Measurements from ENCODE around the gene CELA2A.
"Not testable (repeated sequence)": the region's sequence is repeated elsewhere in the genome, so short reads cannot be mapped to it uniquely, and the experiment has no call there.

CELA2A gene

DNA sequence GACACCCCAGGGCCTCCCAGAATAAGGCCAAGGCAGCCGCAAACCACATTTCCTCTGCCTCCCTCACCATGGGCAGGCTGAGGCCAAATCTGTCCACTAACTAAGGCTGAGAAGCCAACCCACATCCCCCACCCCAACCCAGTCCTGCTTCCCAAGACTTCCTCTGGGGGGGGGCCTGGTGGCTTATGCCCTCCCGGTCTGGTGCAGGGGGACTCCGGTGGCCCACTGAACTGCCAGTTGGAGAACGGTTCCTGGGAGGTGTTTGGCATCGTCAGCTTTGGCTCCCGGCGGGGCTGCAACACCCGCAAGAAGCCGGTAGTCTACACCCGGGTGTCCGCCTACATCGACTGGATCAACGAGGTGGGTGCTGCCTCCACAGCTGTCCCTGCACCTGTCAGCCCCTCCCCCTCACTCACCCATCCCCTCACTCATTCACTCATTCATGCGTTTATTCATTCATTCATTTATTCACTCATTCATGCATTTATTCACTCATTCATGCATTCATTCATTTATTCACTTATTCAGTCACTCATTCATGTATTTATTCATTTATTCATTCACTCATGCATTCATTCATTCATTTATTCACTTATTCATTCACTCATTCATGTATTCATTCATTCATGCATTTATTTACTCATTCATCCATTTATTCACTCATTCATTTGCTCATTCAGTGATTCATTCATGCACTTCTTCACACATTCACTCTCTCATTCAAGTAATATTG is 11.0 kb upstream of the CELA2A start:
- DNase-seq, result no peak

GRCh38 chr1:15446212-15446611 is 10.3 kb upstream of the CELA2A start:
- DNase-seq, result no peak

- no peak for DNase-seq
These were observed 7.6 kb upstream of the CELA2A start for GRCh38 chr1:15448877-15449462.

DNA sequence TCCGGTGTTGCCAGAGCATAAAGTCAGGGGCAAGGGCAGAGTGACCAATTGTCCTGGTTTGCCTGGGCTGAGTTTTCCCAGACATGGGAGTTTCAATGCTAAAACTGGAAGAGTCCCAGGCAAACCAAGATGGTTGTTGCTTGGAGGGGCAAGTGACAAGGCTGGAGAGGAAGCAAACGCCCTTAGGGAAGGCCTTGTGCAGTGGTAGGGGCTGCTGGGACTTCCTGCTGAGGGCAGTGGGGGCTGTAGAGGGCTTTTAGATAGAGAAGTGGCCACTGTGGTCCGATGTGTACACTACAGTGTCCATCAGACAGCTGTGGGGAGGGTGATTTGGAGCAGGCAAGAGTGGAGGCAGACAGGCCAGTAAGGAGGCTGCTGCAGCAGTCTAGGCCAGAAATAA is 7.0 kb upstream of the CELA2A start:
- no peak for DNase-seq

- DNase-seq, result no peak
These were observed 5.4 kb upstream of the CELA2A start for GRCh38 chr1:15451014-15451722.

DNA sequence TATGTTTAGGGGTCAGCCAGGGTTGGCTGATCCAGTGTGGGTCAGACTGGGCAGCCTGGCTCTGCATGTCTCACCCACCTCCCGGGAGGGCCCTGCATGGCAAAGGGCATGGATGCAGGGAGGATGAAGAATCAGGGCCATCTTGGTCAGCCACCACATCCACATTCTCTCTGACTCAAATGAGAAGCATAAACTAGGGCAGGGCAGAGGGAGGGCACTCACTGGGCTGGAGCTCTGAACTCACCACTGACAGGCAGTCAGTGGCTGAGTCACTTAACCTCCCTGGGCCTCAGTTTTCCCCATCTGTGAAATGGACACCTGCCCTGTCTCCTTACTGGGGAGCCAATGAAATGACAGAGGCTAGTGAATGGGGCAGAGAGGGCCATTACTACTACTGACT is 4.3 kb upstream of the CELA2A start:
- no peak for DNase-seq

DNA sequence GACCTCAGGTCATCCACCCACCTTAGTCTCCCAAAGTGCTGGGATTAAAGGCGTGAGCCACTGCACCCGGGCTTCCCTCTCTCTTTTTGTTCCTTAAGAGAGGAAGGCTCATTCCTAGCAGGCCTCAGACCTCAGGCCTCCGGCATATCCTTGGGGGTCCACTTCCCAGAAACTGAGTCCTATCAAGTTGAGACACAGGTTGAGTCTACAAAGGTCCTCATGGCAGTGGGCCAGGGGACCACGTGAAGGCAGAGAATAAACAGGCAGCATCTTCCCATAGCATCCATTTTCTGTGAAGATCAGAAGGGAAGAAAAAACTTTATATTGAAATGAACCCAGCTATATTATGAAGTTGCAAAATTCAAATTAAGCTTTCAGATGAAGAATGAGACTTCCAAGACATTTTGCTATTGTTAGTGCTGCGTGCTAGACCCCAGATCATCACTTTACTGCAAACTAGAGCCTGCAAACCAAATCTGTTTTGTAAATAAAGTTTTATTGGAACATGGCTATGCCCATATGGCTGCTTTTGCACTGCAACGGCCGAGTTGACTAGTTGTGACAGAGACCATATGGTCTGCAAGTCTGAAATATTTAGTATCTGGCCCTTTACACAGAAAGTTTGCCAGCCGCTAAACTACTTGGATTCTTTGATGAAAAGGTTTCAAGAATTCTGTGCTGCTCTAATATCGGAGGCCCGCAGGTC is 3.5 kb upstream of the CELA2A start:
- DNase-seq, result no peak

GRCh38 chr1:15453734-15454133 is 2.8 kb upstream of the CELA2A start:
- DNase-seq, result no peak

DNA sequence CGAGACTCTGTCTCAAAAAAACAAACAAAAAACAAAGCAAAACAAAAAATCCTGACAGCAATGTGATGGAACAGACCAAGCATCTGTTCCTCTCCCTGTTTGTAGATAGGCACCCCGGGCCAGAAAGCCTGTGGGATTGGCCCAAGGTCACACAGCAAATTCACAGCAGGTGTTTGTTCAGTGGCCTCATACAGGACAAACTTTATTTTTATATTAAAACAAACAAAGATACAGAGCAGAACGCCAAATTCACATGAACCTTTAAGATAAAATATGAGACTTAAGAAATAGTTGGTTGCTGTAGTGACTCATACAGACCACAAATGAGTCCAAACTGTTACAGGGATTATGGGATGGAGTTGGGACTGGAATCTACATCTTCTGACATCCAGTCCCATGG is 2.3 kb upstream of the CELA2A start:
- DNase-seq, result no peak

DNA sequence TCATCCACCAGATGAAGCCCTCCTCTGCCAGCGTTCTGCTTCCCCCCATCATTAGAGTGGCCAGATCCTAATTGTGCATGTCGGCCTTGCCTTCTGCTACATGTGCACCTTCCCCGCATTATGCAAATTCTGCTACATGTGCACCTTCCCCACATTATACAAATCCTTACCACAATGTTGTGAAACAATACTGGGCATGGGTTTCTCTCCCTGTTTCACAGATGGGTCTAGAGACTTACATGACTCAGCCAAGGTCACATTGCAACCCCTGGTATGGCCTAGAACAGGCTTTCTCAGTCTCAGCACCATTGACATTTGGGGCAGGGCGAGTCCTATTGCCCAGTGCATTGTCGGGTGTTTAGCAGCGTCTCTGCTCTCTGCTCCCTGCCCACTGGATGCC is 1.0 kb upstream of the CELA2A start:
- DNase-seq, result no peak

- DNase-seq, result no peak
These were observed 1.1 kb downstream of the CELA2A start for GRCh38 chr1:15457585-15457984.

DNA sequence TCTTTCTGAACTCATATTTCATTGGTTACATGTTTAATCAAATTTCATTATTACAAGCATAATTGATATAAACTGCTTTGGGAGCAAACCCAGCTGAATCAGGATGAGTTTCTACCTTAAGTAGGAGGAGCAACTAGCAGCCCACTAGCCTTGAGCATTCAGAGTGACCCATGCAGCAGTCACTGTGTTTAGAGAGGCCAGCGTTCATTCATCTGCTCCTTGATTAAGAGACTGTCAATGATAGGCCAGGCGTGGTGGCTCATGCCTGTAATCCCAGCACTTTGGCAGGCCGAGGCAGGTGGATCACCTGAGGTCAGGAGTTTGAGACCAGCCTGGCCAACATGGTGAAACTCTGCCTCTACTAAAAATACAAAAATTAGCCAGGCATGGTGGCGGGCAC is 1.9 kb downstream of the CELA2A start:
- not testable (repeated sequence) for DNase-seq

- no peak for DNase-seq
These were observed 3.5 kb downstream of the CELA2A start for GRCh38 chr1:15459771-15460707.

- no peak for DNase-seq
These were observed 4.2 kb downstream of the CELA2A start for GRCh38 chr1:15460708-15461095.

DNA sequence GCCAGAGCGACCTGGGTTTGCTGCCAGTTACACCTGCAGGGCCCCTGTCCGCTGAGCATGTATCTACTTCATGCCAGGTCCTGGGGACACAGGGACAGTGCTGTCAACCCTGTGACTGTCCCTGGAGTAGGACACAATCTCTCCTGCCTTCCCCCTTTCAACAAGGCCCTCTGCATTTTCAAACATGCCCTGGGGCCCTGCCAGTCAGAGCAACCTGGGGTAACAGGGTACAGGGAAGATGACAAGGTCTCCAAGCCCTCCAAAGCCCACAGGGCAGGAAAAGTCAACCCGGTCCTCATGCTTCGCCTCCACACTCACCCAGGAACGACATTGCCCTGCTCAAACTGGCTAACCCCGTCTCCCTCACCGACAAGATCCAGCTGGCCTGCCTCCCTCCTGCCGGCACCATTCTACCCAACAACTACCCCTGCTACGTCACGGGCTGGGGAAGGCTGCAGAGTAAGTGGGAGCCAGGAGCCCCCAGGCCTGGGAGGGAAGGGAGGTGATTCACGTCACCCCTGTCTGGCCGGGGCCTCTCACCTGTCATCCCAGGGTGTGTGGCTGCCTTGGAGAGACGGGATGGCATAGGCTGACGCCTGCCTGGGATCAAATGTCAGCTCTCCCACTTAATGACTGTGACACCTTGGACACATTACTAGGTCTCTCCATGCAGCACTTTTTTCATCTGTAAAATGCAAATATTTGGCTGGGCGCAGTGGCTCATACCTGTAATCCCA is 6.7 kb downstream of the CELA2A start:
- not testable (repeated sequence) for DNase-seq

DNA sequence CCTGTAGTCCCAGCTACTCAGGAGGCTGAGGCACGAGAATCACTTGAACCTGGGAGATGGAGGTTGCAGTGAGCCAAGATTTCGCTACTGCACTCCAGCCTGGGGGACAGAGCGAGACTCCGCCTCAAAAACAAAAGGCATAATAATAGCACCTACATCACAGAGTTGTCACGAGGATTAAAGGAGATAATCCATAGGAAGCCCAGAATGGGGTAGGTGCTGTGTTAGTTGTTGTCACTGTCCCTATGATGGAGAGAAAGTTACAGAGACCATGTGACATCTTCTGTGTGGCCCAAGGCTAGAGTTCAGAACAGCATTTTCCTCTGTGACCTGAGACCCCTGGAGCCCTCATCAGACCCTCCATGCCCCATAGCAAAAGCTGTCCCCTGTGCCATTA is 7.4 kb downstream of the CELA2A start:
- not testable (repeated sequence) for DNase-seq

GRCh38 chr1:15465674-15466073 is 9.1 kb downstream of the CELA2A start:
- no peak for DNase-seq

- DNase-seq, result not testable (repeated sequence)
These were observed 10.6 kb downstream of the CELA2A start for GRCh38 chr1:15466955-15467625.

GRCh38 chr1:15468145-15468544 is 11.6 kb downstream of the CELA2A start:
- DNase-seq, result no peak

DNA sequence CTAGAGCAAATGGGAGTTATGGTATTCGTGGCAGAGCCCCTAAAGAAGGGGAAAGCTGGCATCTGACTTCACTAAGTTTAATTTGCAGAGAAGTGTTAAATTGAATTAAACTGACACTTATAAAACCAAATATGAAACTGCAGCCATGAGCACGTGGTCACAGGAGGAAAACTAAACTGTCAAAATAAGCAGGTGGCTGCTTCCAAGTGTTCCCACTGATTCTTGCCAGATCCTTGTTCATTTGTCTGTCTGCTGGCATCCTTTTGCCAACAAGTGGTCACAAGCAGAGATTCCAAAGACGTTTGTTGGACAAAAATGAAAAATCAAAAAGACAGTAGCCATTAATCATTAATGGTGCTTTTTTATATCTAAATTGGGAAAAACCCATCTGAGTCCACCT is 12.8 kb downstream of the CELA2A start:
- no peak for DNase-seq

- DNase-seq, result not testable (repeated sequence)
These were observed 13.4 kb downstream of the CELA2A start for GRCh38 chr1:15469821-15470448.

Measured in activated CD4-positive, alpha-beta T cell treated with anti-CD3 and anti-CD28 coated beads, Interleukin-2, amount 50 U/mL, for 4 hours (primary cell).